PC-3 (cell line): ENCODE data around the gene FLYWCH1. TPM values are rescaled to one million over a fixed set of nuclear protein-coding genes. Genes with fewer than 3 reads are reported as not detected.

ENCODE experiments used
- ATAC-seq: fragments of 200-7000 bp; cut with Tn5 transposase; 2 replicates; pipeline ENCODE4 v1.9.1; 2020; ENCODE audit warnings: mild to moderate bottlenecking, moderate library complexity
- BruUV-seq: library from RNA; stranded (reverse); fragments of 400-500 nt; replicated peaks from 2 replicates; lab custom pipeline; 2021; lab: Mats Ljungman, UMichigan
- CTCF ChIA-PET: fragments of 300-600 bp; sonication (Branson Sonifier 250); formaldehyde crosslinking; loops from one replicate; lab custom pipeline; 2022; ENCODE audit warnings: antibody characterized with exemption; lab: Charles Lee
- POLR2A ChIA-PET: fragments of 300-600 bp; sonication (Branson Sonifier 250); formaldehyde crosslinking; loops from one replicate; lab custom pipeline; 2022; ENCODE audit warnings: antibody characterized with exemption; ENCODE audit not compliant: unreplicated experiment; lab: Charles Lee
- DNase-seq: peaks from one replicate; pipeline ENCODE4 v3.0.0-alpha.2; 2015
- H2AFZ ChIP-seq: fragments of 300-600 bp; sonication (generic); 2 replicates; pipeline ENCODE4 v1.6.0; 2016; ENCODE audit warnings: antibody characterized with exemption, low read length
- H3F3A ChIP-seq: fragments of 300-600 bp; sonication (generic); one replicate; pipeline ENCODE4 v1.6.0; 2017; ENCODE audit warnings: antibody characterized with exemption, low read length, control low read depth, mild to moderate bottlenecking; ENCODE audit not compliant: unreplicated experiment
- H3K27ac ChIP-seq: fragments of 300-600 bp; sonication (generic); 2 replicates; pipeline ENCODE4 v1.5.1; 2016; ENCODE audit warnings: mild to moderate bottlenecking, low read length
- H3K27me3 ChIP-seq: fragments of 300-600 bp; sonication (generic); 2 replicates; pipeline ENCODE4 v1.6.1; 2016; ENCODE audit warnings: low read length, mixed read lengths
- H3K36me3 ChIP-seq: fragments of 300-600 bp; sonication (generic); 2 replicates; pipeline ENCODE4 v1.6.1; 2016; ENCODE audit warnings: low read depth, mixed run types, low read length, mixed read lengths
- H3K4me1 ChIP-seq: fragments of 300-600 bp; sonication (generic); 2 replicates; pipeline ENCODE4 v1.5.1; 2016; ENCODE audit warnings: low read length; ENCODE audit not compliant: insufficient read depth
- H3K4me2 ChIP-seq: fragments of 300-600 bp; sonication (generic); 2 replicates; pipeline ENCODE4 v1.6.0; 2016; ENCODE audit warnings: low read length
- H3K4me3 ChIP-seq: fragments of 300-600 bp; sonication (generic); 2 replicates; pipeline ENCODE4 v1.5.1; 2016; ENCODE audit warnings: mild to moderate bottlenecking, low read length, mixed read lengths
- H3K79me2 ChIP-seq: fragments of 300-600 bp; sonication (generic); 2 replicates; pipeline ENCODE4 v1.6.1; 2017; ENCODE audit warnings: low read length, mixed read lengths
- H3K9ac ChIP-seq: fragments of 300-600 bp; sonication (generic); 2 replicates; pipeline ENCODE4 v1.6.0; 2016; ENCODE audit warnings: mild to moderate bottlenecking, low read length
- H3K9me2 ChIP-seq: fragments of 300-600 bp; sonication (generic); replicated peaks from 2 replicates; pipeline ENCODE4 v1.6.1; 2016; ENCODE audit warnings: mixed run types, low read length, mixed read lengths
- H3K9me3 ChIP-seq: fragments of 300-600 bp; sonication (generic); 2 replicates; pipeline ENCODE4 v1.6.1; 2016; ENCODE audit warnings: low read length, mixed read lengths
- H4K20me1 ChIP-seq: fragments of 300-600 bp; sonication (generic); 2 replicates; pipeline ENCODE4 v1.6.1; 2016; ENCODE audit warnings: low read length, mixed read lengths
- CTCF ChIP-seq: fragments of 300-600 bp; sonication (generic); conservative IDR thresholded peaks from 2 replicates; pipeline ENCODE4 v1.5.1; 2017; ENCODE audit warnings: antibody characterized with exemption, low read depth, mild to moderate bottlenecking, low read length
- EZH2 ChIP-seq: fragments of 300-600 bp; sonication (generic); IDR thresholded peaks from one replicate; pipeline ENCODE4 v1.6.1; 2017; ENCODE audit warnings: antibody characterized with exemption, mild to moderate bottlenecking, low read length; ENCODE audit not compliant: unreplicated experiment
- EZH2phosphoT487 ChIP-seq: fragments of 300-600 bp; sonication (generic); IDR thresholded peaks from 2 replicates; pipeline ENCODE4 v1.6.1; 2018; ENCODE audit warnings: mild to moderate bottlenecking, antibody characterized with exemption, low read length, borderline replicate concordance
- intact Hi-C: fragments of 100-400 bp; cut with micrococcal nuclease; formaldehyde crosslinking; loops from 2 replicates; pipeline ENCODE4 v1.9.0; 2023
- total RNA-seq: library from RNA; depleted of rRNA; stranded (reverse); fragments of >200 nt; gene quantifications from 2 replicates; pipeline ENCODE4 v1.2.3, GENCODE V29; 2014

FLYWCH1 gene
- total RNA-seq, 1 experiment from 2014 or later, result 41.4 TPM

GRCh38 chr16:2936436-2937011 is 24.8 kb downstream of the FLYWCH1 start:
- H3K4me1 ChIP-seq, result no peaks in the 10 kb centered on the region
- TF ChIP-seq EZH2phosphoT487, result no peak
- no peak for TF ChIP-seq EZH2
- no peak for TF ChIP-seq CTCF
- H3K4me2 ChIP-seq, result no peak overlapping the region
- no peak for ATAC-seq
- H3K4me3 ChIP-seq, result no peak overlapping the region
- H3K9me2 ChIP-seq, result no peaks in the 10 kb centered on the region
- no peaks in the 10 kb centered on the region for H3F3A ChIP-seq
- no TSS peak for BruUV-seq
- no peaks in the 10 kb centered on the region for H3K27me3 ChIP-seq
- no peak overlapping the region for H2AFZ ChIP-seq
- H3K36me3 ChIP-seq, result no peaks in the 10 kb centered on the region; the same call in 1 of the 2 replicates
- POLR2A ChIA-PET, result no interaction called here
- no peaks in the 10 kb centered on the region for H4K20me1 ChIP-seq
- no peak overlapping the region for H3K27ac ChIP-seq
- intact Hi-C loops, result no loop called here
- no peaks in the 10 kb centered on the region for H3K79me2 ChIP-seq
- no peak overlapping the region for H3K9ac ChIP-seq
- H3K9me3 ChIP-seq, result no peaks in the 10 kb centered on the region
- no peak for DNase-seq
- CTCF ChIA-PET, result no interaction called here

- ChIA-PET POLR2A (no interaction called here), CTCF (no interaction called here)
- Histone ChIP-seq H3K9me3 (no peaks in the 10 kb centered on the region), H4K20me1 (no peaks in the 10 kb centered on the region), H3F3A (no peaks in the 10 kb centered on the region), H3K27ac (no peak overlapping the region), H3K36me3 (no peaks in the 10 kb centered on the region; the same call in 1 of the 2 replicates), H3K4me1 (no peaks in the 10 kb centered on the region), H3K4me3 (no peak overlapping the region), H3K9me2 (no peaks in the 10 kb centered on the region), H2AFZ (no peak overlapping the region), H3K4me2 (no peak overlapping the region), H3K79me2 (no peaks in the 10 kb centered on the region), H3K9ac (no peak overlapping the region), H3K27me3 (no peaks in the 10 kb centered on the region)
- DNase-seq (no peak), ATAC-seq (no peak)
- BruUV-seq, result no TSS peak
- intact Hi-C loops, result no loop called here
- TF ChIP-seq CTCF (no peak), EZH2phosphoT487 (no peak), EZH2 (no peak)
These were observed 25.4 kb downstream of the FLYWCH1 start for GRCh38 chr16:2937170-2937569.

GRCh38 chr16:2938206-2938605 is 26.5 kb downstream of the FLYWCH1 start:
- intact Hi-C loops, result no loop called here
- ChIA-PET CTCF (no interaction called here), POLR2A (no interaction called here)
- Histone ChIP-seq H2AFZ (no peak overlapping the region), H3K36me3 (no peaks in the 10 kb centered on the region; the same call in 1 of the 2 replicates), H3K27me3 (no peaks in the 10 kb centered on the region), H3K79me2 (no peaks in the 10 kb centered on the region), H4K20me1 (no peaks in the 10 kb centered on the region), H3F3A (no peaks in the 10 kb centered on the region), H3K27ac (no peak overlapping the region), H3K4me2 (no peak overlapping the region), H3K9ac (no peak overlapping the region), H3K4me1 (no peaks in the 10 kb centered on the region), H3K9me3 (no peaks in the 10 kb centered on the region), H3K9me2 (no peaks in the 10 kb centered on the region), H3K4me3 (no peak overlapping the region)
- no peak for TF ChIP-seq EZH2phosphoT487
- TF ChIP-seq CTCF, result no peak
- TF ChIP-seq EZH2, result no peak
- DNase-seq, result no peak
- no TSS peak for BruUV-seq
- ATAC-seq, result no peak
